ENCODE results near the gene HYI. TPM values are rescaled to one million over a fixed set of nuclear protein-coding genes. Genes with fewer than 3 reads are reported as not detected.

The HYI gene
- total and polyA plus RNA-seq, 8 donors = 24.4 to 173 (median 59.6) TPM

DNA sequence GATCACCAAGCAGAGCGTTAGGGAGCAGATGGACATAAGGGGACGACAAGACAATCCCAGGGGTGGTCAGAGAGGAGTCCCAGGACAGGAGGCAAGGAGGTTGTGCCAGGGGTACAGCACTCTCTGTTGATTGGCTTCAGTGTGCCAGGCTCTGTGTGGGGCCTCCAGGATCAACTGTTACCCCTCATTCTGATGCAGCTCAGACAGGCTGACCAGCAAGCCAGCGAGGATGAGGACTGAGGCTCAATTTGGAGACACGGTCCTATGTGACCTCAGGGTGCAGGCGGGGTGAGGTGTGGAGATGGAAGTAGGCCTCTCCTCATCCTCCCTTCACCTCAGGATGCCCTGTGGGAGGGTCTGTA lies 4.0 kb downstream of the HYI start:
- Histone ChIP-seq H3K4me1 (peaks cover 4 to 41% (median 20%) of the 10 kb centered on the region in 4 donors), H3K9me3 (no peaks in the 10 kb centered on the region), H3K27me3 (no peaks in the 10 kb centered on the region), H3K27ac (no peak overlapping the region), H3K36me3 (peaks cover 64 to 78% (median 75%) of the 10 kb centered on the region in 4 donors), H3K4me3 (no peak overlapping the region)
- TF ChIP-seq EP300 (IDR thresholded peaks at IDR 0.05) (no peak), POLR2A (IDR thresholded peaks at IDR 0.05) (no peak), POLR2AphosphoS5 (IDR thresholded peaks at IDR 0.05) (no peak), CTCF (IDR thresholded peaks at IDR 0.05) (no peak)
- 77 to 92% (median 78%) methylated on average over 2 to 5 of the region's 5 CpGs for WGBS, 5 donors
- no peak for DNase-seq
- intact Hi-C loops (cut with DNase I; ENCODE audit: low total_unique reads) = no loop called here

- no peaks in the 10 kb centered on the region for H3K27me3 ChIP-seq
- peaks cover 4 to 35% (median 17%) of the 10 kb centered on the region in 4 donors for H3K4me1 ChIP-seq
- no peak overlapping the region for H3K4me3 ChIP-seq
- no peak for TF ChIP-seq POLR2AphosphoS5 (IDR thresholded peaks at IDR 0.05)
- TF ChIP-seq POLR2A (IDR thresholded peaks at IDR 0.05) = no peak
- no peak for TF ChIP-seq CTCF (IDR thresholded peaks at IDR 0.05)
- no peak for TF ChIP-seq EP300 (IDR thresholded peaks at IDR 0.05)
- H3K9me3 ChIP-seq = no peaks in the 10 kb centered on the region
- H3K36me3 ChIP-seq = peaks cover 64 to 84% (median 81%) of the 10 kb centered on the region in 4 donors
- intact Hi-C loops (cut with DNase I; ENCODE audit: low total_unique reads) = no loop called here
- peak overlapping the region in 3 of 5 donors; percentile 23 to 53 (median 34) for H3K27ac ChIP-seq
- DNase-seq = no peak
- WGBS, 5 donors = 84 to 93% (median 86%) methylated on average over 10 to 11 of the region's 11 CpGs
These were observed 4.6 kb downstream of the HYI start for GRCh38 chr1:43448955-43449707.

- TF ChIP-seq EP300 (IDR thresholded peaks at IDR 0.05) = no peak
- no peak for TF ChIP-seq POLR2A (IDR thresholded peaks at IDR 0.05)
- no peak for TF ChIP-seq CTCF (IDR thresholded peaks at IDR 0.05)
- no peak for TF ChIP-seq POLR2AphosphoS5 (IDR thresholded peaks at IDR 0.05)
- DNase-seq = peak in 1 of 2 donors; percentile 24
- Histone ChIP-seq H3K9me3 (no peaks in the 10 kb centered on the region), H3K27me3 (no peaks in the 10 kb centered on the region), H3K4me3 (no peak overlapping the region), H3K27ac (peak overlapping the region in 2 of 5 donors; percentile 23 to 53), H3K36me3 (peaks cover 74 to 94% (median 91%) of the 10 kb centered on the region in 4 donors), H3K4me1 (peaks cover under 1 to 28% (median 13%) of the 10 kb centered on the region in 4 donors)
- intact Hi-C loops (cut with DNase I; ENCODE audit: low total_unique reads) = no loop called here
- WGBS, 5 donors = 74 to 84% (median 77%) methylated on average over 11 to 25 of the region's 25 CpGs
These were observed 5.6 kb downstream of the HYI start for GRCh38 chr1:43447891-43448708.
